Measurements from ENCODE around the gene LPP. TPM values are rescaled to one million over a fixed set of nuclear protein-coding genes. Genes with fewer than 3 reads are reported as not detected.

The LPP gene
- total RNA-seq, 1 experiment from 2014 or later, result 54.0 TPM

GRCh38 chr3:188854772-188855149, 700.8 kb downstream of the LPP start:
- Histone ChIP-seq H3K9ac (ENCODE audit: low read length) (no peak overlapping the region), H3K27me3 (ENCODE audit: insufficient read depth, low read length) (no peaks in the 10 kb centered on the region), H4K20me1 (ENCODE audit: insufficient read depth) (no peaks in the 10 kb centered on the region), H3K36me3 (ENCODE audit: control insufficient read depth in 1 of 2, insufficient read depth in 2 of 2, low read length in 2 of 2) (no peaks in the 10 kb centered on the region), H3K9me3 (ENCODE audit: control insufficient read depth in 1 of 2, insufficient read depth in 1 of 2, low read depth in 1 of 2, low read length in 2 of 2) (no peaks in the 10 kb centered on the region), H3K79me2 (ENCODE audit: insufficient read depth, low read length) (no peaks in the 10 kb centered on the region), H3K4me2 (ENCODE audit: low read length) (no peak overlapping the region), H3K27ac (ENCODE audit: low read depth, low read length) (no peak overlapping the region), H2AFZ (ENCODE audit: low read depth, low read length, poor library complexity, severe bottlenecking) (no peak overlapping the region), H3K9me2 (ENCODE audit: insufficient read depth) (no peaks in the 10 kb centered on the region; the same call in 1 of the 2 replicates), H3K4me3 (replicated peaks in 1 of 2; ENCODE audit: low read depth in 1 of 2, low read length in 2 of 2) (no peak overlapping the region), H3K4me1 (ENCODE audit: control insufficient read depth in 1 of 2, insufficient read depth in 2 of 2, low read length in 2 of 2) (no peaks in the 10 kb centered on the region; a peak in 1 of 4 replicates)
- DNase-seq (ENCODE audit: low read depth, low spot score), result no peak
- intact Hi-C loops (cut with micrococcal nuclease), result no loop called here
- CTCF ChIA-PET, result no interaction called here
- RAD21 ChIA-PET (ENCODE audit: low non-redundant PET in 1 of 2, low total read pairs in 2 of 2, uncharacterized antibody in 2 of 2, unreplicated experiment in 2 of 2), result no interaction called here
- no peak for TF ChIP-seq EGR1 (IDR thresholded peaks at IDR 0.05; ENCODE audit: low read depth)
- TF ChIP-seq SRF (IDR thresholded peaks at IDR 0.05; ENCODE audit: low read depth), result no peak
- TF ChIP-seq EZH2 (IDR thresholded peaks at IDR 0.05), result no peak
- no peak for ATAC-seq
- POLR2A ChIA-PET, result no interaction called here
- no TSS peak for BruUV-seq (replicated peaks)

- ChIA-PET CTCF (no interaction called here), POLR2A (no interaction called here), RAD21 (ENCODE audit: low non-redundant PET in 1 of 2, low total read pairs in 2 of 2, uncharacterized antibody in 2 of 2, unreplicated experiment in 2 of 2) (no interaction called here)
- H3K9me3 ChIP-seq (ENCODE audit: control insufficient read depth in 1 of 2, insufficient read depth in 1 of 2, low read depth in 1 of 2, low read length in 2 of 2), result no peaks in the 10 kb centered on the region
- no peaks in the 10 kb centered on the region for H4K20me1 ChIP-seq (ENCODE audit: insufficient read depth)
- BruUV-seq (replicated peaks), result no TSS peak
- no peak for ATAC-seq
- H3K27me3 ChIP-seq (ENCODE audit: insufficient read depth, low read length), result no peaks in the 10 kb centered on the region
- no peak for TF ChIP-seq SRF (IDR thresholded peaks at IDR 0.05; ENCODE audit: low read depth)
- no peak for TF ChIP-seq ELF1 (IDR thresholded peaks at IDR 0.05; ENCODE audit: borderline replicate concordance, low read depth)
- no peak for TF ChIP-seq FOSL1 (IDR thresholded peaks at IDR 0.05; ENCODE audit: low read depth)
- no peak for TF ChIP-seq ZBTB33 (IDR thresholded peaks at IDR 0.05; ENCODE audit: extremely low read depth, insufficient replicate concordance, low read length)
- no peak for TF ChIP-seq REST (IDR thresholded peaks at IDR 0.05; ENCODE audit: low read depth)
- TF ChIP-seq SIN3A (IDR thresholded peaks at IDR 0.05; ENCODE audit: low read depth), result no peak
- TF ChIP-seq CEBPB (IDR thresholded peaks at IDR 0.05; ENCODE audit: low read depth), result no peak
- TF ChIP-seq ZNF274 (IDR thresholded peaks at IDR 0.05; ENCODE audit: low read depth, low read length), result no peak
- no peak for TF ChIP-seq POLR2A (IDR thresholded peaks at IDR 0.05; ENCODE audit: borderline replicate concordance, extremely low read depth, insufficient read depth, insufficient read length)
- no peak overlapping the region for H3K27ac ChIP-seq (ENCODE audit: low read depth, low read length)
- H2AFZ ChIP-seq (ENCODE audit: low read depth, low read length, poor library complexity, severe bottlenecking), result no peak overlapping the region
- no peak for DNase-seq (ENCODE audit: low read depth, low spot score)
- H3K9me2 ChIP-seq (ENCODE audit: insufficient read depth), result no peaks in the 10 kb centered on the region; the same call in 1 of the 2 replicates
- H3K79me2 ChIP-seq (ENCODE audit: insufficient read depth, low read length), result no peaks in the 10 kb centered on the region
- no peaks in the 10 kb centered on the region for H3K36me3 ChIP-seq (ENCODE audit: control insufficient read depth in 1 of 2, insufficient read depth in 2 of 2, low read length in 2 of 2)
- no peak overlapping the region for H3K4me3 ChIP-seq (replicated peaks in 1 of 2; ENCODE audit: low read depth in 1 of 2, low read length in 2 of 2)
- H3K9ac ChIP-seq (ENCODE audit: low read length), result no peak overlapping the region
- intact Hi-C loops (cut with micrococcal nuclease), result no loop called here
- H3K4me2 ChIP-seq (ENCODE audit: low read length), result no peak overlapping the region
- peaks cover 0 to 7% of the 10 kb centered on the region in 2 experiments; a peak in 1 of 4 replicates for H3K4me1 ChIP-seq (ENCODE audit: control insufficient read depth in 1 of 2, insufficient read depth in 2 of 2, low read length in 2 of 2)
Observed at GRCh38 chr3:188855675-188856074, 701.7 kb downstream of the LPP start.
